Putamen (tissue), 1 donor: Measurements from ENCODE around the gene ABCC11.
"Not testable (repeated sequence)": the region's sequence is repeated elsewhere in the genome, so short reads cannot be mapped to it uniquely, and the experiment has no call there.

Experiments
- DNase-seq: peaks from one replicate; pipeline ENCODE4 v3.0.0-alpha.2; 2016; ENCODE audit warnings: low spot score

Gene ABCC11

GRCh38 chr16:48201515-48202201 lies 45.7 kb downstream of the ABCC11 start:
- no peak for DNase-seq

DNA sequence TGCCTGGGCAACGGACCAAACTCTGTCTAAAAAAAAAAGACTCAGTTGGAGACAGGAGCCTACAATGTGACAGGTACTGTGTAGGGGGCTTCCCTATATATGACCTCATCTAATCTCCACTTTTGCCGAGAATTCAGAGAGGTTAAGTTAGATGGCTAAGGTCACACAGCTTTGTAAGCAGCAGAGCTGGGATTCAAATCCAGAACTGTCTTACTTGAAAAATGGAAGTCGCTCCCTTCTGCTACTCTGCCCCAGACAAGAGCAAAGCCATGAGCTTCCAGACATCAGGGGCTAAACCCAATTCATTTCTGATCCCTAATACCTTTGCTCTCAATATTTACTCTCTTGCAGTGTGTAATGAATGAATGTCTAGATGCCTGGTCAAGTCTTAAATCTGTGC lies 50.0 kb downstream of the ABCC11 start:
- DNase-seq = no peak

DNA sequence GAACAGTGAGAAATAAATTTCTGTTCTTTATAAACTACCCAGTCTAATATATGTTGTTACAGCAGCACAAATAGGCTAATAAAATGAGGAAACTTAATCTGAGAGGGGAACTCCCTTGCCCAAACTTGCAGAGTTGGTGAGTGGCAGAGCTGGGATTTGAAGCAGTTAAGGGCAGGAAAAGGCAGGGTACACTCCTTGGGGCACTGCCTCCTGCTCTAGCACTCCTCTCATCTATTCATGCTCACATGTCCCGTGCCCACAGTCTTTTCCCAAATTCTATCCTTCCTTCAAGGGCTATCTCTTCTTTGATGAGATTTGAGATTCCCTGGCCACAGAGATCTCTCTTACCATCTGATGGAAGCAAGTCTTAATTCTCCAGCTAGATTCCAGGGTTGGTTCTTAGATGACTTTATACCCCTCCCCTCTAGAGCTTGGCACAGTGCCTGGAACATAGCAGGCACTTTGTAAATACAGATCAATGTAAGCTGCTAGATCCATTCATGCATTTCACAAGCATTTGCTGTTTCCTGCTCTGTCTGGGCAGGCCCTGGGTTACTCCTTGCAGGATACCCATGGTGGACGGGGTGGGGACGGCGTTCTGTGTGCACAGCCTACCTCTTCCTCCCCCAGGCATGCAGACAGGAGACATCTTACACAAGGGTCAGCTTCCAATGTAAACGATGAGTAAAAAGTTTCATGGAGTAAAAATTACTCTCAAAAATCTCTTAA lies 52.3 kb downstream of the ABCC11 start:
- no peak for DNase-seq

DNA sequence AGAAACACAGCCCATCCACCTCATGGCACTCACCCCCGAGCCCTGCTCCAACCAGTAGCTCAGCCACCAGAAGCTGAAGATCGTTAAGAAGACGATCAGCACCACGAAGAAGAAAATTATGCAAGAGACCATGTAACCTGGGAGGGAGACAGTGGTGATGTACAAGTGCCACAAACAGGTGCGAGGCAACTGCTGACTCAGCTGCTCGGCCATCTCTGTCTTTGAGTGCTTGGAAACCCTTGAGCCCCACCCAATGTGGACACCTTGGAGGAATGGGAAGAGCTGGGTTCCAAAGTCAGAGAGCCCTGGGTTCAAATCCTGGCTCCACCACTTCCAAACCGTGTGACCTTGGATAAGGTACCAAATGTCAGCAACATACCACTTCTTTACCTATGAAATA lies 53.5 kb downstream of the ABCC11 start:
- no peak for DNase-seq

- DNase-seq = no peak
Observed at GRCh38 chr16:48188449-48189102, 58.8 kb downstream of the ABCC11 start.

- DNase-seq = no peak
Observed at GRCh38 chr16:48187779-48188178, 59.6 kb downstream of the ABCC11 start.

- DNase-seq = no peak
Observed at GRCh38 chr16:48184681-48185080, 62.7 kb downstream of the ABCC11 start.

DNA sequence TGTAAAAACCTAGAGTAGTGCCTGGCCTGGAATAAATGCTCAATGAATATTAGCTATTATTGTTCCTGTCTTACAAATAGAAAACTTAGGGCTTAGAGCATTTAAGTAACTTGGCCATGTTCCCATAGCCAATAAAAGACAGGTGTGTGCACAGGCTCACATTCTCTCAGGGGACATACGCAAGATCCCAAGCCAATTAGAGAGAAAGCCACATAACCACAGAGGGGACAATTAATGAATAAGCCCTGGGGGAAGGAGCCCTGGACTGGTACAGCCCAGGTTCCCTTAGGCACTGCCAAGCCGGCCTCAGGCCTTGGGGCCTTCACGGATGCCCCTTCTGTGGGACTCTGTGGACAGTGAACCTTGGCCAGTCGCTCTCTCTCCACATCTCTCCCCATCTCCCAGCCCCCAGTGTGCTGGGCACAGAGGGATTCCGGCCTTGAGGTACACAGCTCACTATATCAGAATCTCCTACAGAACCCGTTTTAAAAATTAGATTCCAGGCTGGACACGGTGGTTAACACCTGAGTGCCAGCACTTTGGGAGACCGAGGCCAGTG lies 64.3 kb downstream of the ABCC11 start:
- no peak for DNase-seq

DNA sequence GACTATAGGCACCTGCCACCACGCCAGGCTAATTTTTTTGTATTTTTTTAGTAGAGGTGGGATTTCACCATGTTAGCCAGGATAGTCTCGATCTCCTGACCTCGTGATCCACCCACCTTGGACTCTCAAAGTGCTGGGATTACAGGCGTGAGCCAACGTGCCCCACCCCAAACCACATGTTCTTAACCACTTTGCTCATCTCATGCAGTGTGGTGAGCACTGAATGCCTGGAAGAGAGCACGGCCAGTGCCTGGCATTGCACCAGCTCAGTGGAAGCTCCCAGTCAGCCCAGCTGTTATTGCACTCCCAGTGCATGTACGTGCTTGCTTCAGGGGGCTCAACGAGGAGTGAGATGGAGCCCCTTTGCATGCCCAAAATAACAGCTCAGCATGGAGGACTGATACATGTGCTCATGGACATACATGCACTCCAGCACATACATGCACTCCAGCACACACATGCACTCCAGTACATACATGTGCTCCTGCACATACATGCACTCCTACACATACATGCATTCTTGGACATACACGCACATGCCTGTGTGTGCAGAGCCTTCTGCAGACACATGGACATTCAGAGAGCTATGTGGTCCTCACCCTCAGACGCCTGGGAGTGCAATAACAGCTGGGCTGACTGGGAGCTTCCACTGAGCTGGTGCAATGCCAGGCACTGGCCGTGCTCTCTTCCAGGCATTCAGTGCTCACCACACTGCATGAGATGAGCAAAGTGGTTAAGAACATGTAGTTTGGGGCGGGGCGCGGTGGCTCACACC lies 65.4 kb downstream of the ABCC11 start:
- not testable (repeated sequence) for DNase-seq

DNA sequence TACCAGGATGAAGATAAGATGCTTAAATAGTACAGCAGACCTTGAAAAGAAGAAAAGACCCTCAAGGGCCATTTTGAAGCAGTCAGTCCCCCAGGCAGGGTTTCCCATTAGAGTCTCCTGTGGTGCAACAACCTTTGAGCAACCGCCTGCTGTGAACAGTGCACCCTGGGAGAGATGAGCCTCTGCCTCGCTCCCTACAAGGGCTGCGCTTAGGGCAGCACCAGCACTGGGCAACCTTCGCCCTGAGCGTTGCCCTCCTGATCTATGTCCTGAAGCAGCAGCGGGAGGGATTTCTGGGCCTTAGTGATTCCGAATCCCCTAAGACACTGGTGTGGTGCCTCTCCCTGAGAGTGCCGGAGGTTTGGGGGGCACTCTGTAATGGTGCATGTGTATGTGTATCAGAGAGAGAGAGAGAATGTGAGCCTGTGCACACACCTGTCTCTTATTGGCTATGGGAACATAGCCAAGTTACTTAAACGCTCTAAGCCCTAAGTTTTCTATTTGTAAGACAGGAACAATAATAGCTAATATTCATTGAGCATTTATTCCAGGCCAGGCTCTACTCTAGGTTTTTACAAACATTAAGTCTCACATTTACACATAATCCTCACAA lies 66.4 kb downstream of the ABCC11 start:
- DNase-seq = no peak

DNA sequence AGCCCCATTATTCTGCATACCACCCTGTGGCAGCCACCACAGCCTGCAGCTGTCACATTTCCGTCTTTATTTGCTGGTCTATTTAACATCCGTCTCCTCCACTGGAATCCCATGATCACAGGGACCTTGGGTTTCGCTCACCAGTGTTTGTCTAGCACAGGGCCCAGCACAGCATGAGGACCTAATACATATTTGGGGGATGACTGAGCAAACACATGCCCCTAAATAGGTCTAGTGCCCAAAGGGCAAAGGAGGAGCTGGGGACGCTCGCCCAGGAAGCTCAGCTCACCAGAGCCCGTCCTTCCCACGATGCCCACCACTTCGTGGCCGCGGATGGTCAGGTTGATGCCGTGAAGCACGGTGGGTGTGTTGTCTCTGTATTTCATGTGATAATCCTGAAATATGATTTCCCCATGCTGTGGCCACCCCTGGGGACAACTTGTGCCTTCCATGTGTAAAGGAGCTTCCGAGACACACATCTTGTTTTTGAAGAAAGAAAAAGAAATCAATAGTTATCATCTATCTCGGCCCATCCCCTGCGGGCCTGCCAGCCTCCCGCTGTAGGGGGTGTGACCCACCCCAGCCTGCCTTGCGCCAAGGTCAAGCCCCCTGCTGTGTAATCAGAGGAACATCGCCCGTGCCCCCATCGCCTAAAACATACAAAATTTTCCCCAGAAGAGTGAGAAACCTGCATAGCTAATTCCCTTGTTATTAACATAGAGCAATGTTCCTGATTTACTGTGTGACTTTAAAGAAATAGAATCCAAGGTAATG lies 70.5 kb downstream of the ABCC11 start:
- DNase-seq = no peak

DNA sequence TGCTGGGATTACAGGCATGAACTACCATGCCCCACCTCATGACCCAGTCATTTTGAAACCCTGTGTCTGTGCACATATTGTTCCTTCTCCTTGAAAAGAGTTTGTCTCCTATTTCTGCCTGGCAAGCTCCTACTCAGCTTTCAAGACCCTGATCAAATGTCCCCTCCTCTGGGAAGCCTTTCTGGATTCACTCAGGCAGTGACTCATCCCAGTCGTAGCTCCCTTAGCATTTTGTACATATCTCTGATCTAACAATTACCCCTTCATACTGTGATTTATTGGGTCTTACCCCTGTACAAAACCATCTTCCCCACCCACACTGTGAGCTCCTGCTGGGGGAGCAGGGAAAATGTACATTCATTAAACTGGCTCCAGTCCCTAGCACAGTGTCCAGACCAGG lies 73.5 kb downstream of the ABCC11 start:
- no peak for DNase-seq

- DNase-seq = no peak
Observed at GRCh38 chr16:48172682-48173081, 74.7 kb downstream of the ABCC11 start.

GRCh38 chr16:48169896-48170295 lies 77.4 kb downstream of the ABCC11 start:
- no peak for DNase-seq

GRCh38 chr16:48168075-48168474 lies 79.3 kb downstream of the ABCC11 start:
- DNase-seq = no peak

DNA sequence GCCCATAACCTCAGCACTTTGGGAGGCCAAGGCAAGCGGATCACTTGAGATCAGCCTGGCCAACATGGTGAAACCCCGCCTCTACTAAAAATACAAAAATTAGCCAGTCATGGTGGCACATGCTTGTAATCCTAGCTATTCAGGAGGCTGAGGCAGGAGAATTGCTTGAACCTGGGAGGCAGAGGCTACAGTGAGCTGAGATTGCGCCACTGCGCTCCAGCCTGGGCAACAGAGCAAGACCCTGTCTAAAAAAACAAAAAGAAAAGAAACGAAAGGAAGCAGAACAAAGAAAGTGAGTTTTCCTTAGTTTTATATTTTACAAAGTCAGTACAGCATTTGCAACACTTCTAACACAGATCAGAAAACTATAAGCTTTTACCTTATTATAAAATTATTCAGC lies 80.7 kb downstream of the ABCC11 start:
- not testable (repeated sequence) for DNase-seq

- no peak for DNase-seq
Observed at GRCh38 chr16:48165961-48166578, 81.3 kb downstream of the ABCC11 start.

DNA sequence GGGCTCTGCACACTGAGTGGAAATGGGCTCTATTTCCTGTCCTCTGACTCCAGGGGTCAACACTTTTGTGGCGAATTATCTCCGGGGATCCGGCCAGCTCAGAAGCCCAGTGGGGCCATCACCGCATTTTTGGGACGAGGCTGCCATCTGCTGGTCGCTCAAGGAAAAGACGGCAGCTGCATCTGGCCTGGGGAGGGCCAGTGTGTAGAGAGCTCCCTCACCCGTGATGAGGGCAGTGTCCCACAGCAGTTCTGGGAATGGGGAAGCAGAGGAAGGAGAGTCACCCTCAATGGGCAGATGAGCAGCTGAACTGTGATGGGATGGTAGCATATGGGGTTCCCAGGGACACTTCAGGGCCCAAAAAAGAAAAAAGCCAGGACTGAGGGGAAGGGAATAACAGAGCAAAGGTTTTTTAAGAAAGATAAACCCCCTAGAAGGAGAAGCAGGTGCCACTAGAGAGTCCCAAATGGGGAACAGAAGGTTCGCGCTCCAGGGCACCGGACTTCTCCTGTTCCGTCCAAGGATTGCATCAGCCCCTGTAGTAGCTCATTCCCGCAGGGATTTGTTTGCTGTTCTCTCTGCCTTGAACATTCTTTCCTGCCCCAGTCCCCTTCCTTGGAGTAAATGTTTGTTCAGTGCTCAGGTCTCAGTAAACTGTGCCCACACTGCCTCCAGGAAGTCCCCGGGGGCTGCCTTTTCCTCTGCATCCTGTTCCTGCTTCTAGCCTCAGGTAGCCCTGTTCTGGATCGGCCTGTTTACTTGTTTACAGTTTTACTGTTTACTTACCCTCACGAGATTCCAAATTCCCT lies 82.2 kb downstream of the ABCC11 start:
- DNase-seq = peak; percentile 35

- DNase-seq = no peak
Observed at GRCh38 chr16:48162839-48163410, 84.4 kb downstream of the ABCC11 start.
